Superior temporal gyrus (tissue), 1 donor: Measurements from ENCODE around the gene SIDT1.

ENCODE experiments used
- DNase-seq: peaks from one replicate; pipeline ENCODE4 v3.0.0-alpha.2; 2016; ENCODE audit errors: extremely low spot score

SIDT1 gene

DNA sequence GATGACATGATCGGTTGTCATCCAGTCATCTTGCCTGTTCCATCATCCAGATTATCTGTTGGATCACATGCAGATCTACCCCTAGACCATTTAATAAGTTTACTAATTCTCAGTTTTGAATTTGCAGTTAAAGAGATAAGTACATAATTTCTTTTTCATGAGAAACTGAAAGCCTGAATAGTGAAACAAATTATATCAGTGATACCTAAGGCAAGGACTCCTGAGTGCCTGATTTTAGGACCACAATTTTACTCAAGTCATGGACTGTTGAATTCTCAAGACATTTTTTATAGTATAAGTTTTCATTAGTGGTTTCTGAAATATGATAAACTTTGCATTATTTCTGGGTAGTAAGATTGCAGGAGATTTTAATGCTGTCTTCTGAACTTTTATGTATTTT, 13.2 kb downstream of the SIDT1 start:
- DNase-seq = no peak

DNA sequence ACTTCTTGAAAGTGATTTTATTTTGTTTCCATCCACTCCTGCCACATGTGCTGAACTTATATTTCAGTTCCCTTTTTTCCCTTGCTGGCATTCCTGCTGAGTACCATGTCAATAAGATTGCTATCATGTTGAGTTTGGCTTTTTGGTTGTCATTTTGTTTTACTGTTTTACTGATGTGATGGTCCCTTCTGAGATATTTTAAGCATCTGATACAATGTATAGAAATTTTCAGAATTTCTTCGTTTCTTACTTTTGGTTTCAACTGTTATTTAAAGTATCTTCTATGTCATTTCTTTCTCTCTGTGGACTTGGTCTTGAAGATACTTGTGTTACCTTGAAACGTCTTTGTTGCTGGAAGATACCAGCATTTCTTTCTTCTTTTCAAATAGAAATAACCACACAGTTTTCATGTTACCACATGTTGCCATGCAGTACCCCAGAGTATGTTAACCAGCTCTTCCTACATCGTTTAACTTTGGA, 14.1 kb downstream of the SIDT1 start:
- DNase-seq = no peak

DNA sequence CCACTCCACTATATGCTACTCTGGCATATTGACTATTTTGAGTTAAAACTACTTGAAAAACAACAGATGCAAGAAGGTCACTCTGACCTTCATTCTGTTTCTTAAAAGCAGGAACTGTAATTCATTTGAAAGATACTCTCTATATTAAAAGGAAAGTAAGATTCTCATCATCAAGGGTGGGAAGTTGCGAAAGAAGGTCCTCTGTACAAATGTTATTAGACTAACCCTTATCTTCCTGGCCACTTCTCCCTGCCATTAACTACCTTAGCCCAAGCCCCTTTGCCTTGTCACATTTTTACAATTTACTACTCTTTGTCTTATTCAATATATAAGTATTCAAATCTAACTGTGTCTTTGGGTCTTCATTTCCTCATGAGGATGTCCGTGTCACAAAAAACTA, 16.1 kb downstream of the SIDT1 start:
- no peak for DNase-seq

DNA sequence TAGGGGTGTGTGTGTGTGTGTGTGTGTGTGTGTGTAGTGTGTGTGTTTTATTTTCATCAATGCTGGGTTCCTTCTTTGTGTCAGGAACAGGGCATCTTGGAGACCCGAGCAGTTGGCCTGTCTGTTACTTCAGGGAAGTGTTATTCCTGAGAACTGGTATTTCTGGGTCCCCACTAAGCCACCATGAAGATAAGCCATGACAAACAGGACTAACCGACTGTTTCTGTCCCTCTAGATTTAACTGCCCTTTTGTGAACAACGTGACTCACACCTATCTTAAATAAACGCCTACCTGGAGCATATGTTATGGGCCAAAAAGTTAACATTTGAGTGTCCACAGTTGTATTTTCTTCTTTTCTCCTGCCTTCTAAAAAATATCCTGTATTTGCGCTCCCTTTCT, 19.5 kb downstream of the SIDT1 start:
- no peak for DNase-seq

DNA sequence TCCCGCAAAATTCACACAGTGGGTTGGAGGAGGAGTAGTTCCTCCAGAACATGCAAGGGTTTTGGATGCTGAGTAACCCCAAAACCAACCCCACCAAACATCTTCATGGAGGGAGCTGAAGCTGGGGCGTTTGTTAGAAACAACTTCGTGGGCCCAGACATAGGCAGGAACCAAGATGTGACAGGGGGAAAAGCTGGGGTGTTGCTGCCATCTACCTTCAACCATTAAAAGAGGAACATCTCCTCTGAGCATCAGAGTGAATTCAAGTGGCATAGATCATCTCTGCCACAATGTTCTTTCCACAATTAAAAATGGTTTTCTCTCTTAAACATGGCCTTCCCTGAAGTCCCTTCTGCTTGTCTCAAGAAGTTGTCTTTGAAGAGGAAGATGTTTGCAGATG, 20.5 kb downstream of the SIDT1 start:
- DNase-seq = no peak

DNA sequence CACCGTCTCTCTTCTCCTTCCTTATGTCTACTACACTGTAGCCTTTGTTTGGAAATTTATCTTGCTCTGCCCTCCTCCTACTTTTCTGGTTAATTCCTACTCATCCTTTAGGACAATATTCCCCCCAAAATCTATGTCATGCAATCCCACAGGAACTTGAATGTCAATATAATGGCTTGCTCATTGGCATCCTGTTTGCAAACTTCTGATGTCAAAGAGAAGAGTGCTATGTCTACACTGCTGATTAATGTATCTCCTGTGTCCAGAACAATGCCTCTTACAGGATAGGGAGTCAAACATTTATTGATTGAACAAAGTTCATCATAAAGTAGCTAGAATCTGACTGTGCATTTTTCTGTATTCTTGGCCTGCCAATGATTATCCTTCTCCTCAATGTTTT, 22.8 kb downstream of the SIDT1 start:
- DNase-seq = no peak

DNA sequence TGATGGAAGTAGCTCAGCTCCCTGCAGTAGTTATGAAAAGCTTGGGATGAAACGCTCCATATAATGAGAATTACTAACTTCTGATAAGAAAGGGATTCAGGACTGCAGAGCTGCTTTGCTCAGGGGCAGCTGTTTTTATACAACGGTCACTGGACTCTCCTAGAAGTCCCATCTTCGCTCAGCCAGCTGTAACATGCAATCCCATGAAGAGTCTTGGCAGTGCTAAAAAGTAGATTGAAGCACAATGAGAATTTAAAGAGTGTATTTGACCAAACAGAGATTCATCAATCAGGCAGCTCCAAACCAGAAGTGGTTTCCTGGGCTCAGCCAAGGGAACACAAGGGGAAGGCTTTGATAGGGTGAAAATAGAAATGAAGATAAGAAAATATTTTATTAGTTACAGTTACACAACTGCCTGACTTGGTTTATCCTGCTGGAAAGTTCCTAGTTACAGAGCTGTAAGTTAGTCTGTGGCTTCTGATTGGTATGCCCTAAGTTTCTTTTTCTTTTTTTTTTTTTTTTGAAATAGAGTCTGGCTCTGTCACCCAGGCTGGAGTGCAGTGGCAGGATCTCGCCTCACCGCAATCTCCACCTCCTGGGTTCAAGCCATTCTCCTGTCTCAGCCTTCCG, 24.1 kb downstream of the SIDT1 start:
- no peak for DNase-seq

DNA sequence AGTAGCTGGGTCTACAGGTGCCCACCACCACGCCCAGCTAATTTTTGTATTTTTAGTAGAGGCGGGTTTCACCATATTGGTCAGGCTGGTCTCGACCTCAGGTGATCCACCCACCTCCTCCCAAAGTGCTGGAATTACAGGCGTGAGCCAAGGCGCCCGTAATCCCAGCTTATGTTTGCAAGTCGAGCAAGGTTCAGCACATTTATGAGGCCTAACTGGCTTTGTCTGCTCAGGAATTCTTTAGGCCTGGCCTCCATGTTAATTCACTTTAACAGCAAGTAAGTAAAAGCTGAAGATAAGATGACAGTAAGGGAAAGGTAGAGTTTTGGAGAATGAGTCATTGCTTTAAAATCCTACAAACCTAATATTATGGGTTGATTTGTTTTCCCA, 24.6 kb downstream of the SIDT1 start:
- DNase-seq = no peak

DNA sequence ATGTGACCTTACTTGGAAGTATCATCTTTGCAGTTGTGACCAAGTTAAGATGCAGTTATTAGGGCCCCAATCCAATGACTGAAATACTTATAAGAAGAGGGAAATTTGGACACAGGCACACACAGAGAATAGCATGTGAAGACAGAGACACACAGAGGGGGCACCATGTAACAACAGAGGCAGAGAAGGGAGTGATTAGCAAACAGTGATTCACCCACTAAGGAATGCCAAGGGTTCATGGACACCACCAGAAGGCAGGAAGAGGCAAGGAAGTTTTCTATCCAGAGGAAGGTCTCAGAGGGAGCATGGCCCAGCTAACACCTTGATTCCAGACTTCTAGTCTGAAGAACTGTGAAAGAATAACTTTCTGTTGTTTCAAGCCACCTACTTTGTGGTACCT, 25.0 kb downstream of the SIDT1 start:
- DNase-seq = no peak

DNA sequence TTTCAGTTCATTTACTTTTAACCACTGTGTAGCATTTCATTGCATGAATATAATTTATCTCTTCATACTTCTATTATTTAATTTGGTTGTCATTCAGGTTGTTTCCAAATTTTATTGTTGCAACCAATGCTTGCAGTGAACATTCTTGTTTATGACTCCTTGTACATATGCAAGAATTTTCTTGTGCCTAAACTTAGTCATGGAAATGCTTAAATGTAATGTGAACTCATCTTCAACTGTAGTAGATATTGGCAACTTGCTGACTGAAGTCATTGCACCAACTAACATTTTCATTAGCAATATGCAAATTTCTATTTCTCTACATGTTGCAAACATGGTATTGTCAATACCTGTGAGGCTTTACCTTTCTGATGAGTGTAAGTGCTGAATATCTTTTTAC, 26.7 kb downstream of the SIDT1 start:
- no peak for DNase-seq

DNA sequence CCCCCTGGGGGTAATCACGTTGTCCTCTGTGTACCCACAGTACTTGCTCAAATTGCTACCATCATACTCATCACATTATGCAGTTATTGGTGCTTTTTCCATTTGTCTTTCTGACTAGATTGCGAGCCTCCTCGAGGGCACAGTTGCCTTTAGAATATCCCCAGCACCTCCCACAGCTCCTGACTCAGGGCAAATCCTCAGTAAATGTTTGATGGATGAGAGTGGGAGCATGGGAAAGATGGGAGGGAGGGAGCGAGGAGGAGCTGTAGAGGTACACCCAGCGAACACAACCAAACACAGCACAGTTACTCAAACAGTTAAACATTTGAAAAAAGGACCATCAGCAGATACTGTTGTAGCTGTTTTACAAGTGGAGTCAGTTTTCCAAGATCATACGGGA, 27.9 kb downstream of the SIDT1 start:
- DNase-seq = no peak

DNA sequence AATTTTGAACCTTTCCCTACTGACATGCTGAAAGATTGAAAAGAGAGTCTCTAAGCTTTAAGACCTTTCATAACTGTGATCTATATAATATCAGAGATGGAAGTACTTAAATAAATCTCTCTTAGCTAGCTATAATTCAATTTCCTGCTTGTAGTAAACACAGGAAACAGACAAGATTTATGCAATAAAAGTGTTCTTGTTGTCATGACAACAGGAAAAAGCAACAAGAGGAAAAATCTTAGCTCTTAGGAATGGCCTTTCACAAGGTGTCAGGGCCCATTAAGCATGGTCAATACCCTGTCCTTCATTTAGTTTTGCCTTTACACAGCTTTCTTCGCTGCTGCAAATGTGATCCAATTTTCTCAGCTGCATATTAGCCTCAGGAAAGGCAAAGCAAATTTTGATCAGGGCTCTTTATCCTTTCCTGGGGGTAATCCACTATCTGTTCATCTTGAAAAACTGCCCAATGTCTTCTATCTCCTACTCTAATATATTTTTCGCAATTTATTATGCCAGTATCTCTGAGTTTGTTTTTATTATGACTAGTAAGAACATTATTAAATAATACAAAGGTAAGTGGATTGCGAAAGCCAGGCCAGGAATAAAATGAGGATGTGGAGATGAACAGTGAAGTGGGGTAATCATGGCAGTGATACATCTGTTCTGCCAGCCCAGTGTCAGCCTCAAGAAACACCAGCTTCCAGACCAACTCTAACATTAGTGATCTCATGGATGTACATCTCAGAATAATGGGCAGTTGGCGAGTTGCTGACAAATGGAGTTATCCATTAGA, 28.7 kb downstream of the SIDT1 start:
- no peak for DNase-seq

DNA sequence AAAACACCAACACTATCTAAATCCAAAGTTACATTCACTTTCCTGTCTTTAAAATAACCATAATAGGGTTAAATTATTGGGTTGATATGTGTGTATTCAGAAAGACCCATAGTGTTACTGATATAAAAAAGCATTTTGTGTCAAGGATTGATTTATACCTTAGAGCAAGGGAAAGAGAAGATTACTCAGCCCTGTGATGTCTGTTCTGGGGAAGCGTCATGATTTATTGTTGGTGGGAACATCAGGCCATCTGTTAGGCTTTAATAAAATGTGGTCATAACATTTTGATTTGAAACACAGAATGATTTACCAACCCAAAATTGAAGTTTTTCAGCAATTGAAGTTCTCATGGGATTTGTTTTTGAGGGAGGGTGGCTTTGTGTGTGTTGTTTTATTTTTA, 33.2 kb downstream of the SIDT1 start:
- DNase-seq = no peak

DNA sequence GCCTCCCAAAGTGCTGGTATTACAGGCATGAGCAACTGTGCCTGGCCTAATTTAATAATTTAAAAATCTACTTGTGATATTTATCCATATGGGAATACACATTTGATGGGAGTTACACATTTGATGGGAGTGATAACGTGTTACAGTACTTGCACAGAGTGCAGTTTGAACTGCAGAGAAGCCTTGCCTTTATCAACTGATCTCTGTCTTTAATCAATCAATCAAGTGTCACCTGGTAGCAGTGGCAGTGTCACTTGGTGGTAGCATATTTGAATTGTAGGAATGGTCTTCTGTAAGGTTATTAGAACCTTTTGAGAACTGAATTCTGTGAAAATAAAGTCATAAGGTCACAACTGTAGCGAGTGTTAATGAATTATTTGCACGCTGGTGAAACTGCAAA, 37.8 kb downstream of the SIDT1 start:
- no peak for DNase-seq

DNA sequence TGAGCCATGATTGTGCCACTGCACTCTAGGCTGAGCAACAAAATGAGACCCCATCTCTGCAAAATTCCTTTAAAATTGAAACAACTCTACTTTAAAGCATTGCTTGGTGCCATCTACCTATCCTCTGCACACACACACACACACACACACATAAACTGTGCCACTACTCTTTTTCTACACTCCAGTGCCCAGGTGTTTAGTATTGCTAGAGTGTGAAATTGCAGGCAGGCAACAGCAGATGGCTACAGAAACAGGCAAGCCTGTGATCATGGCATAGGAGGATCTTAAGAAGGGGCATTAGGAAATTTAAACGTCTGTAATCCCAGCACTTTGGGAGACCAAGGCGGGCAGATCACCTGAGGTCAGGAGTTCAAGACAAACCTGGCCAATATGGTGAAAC, 39.0 kb downstream of the SIDT1 start:
- no peak for DNase-seq

DNA sequence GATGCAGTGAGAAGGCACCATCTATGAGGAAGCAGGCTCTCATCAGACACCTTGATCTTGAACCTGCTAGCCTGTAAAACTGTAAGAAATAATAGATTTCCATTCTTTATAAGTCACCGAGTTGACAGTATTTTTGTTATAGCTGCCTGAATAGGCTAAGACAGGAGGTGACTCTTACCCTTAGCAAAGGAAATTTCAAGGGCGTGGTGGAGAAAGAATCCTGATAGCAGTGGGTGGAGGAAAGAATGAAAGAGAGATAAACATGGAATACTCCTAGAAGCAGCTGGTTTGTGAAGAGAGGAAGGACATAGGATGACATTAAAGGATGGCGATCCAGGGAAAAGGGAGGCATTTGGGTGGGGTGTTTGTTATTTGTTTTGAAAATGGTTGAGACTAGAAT, 41.4 kb downstream of the SIDT1 start:
- no peak for DNase-seq

DNA sequence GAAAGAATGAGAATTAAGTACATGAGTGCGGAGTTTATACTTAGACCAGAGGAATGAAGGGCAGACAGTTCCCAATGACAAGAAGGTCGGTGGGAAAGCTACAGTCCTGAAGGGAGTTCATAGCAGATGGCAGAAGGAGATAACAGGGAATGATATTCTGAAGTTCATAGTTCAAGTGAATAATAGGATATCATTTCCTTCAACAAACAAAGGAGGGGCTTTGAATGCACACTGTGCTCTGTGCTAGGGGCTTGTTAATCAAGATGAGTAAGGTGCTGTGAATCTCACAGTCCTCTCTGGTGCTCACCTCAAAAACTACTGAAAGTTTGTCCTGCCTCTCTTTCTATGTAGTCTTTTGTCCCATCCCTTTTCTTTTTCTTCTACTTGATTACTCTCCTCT, 41.9 kb downstream of the SIDT1 start:
- DNase-seq = no peak

DNA sequence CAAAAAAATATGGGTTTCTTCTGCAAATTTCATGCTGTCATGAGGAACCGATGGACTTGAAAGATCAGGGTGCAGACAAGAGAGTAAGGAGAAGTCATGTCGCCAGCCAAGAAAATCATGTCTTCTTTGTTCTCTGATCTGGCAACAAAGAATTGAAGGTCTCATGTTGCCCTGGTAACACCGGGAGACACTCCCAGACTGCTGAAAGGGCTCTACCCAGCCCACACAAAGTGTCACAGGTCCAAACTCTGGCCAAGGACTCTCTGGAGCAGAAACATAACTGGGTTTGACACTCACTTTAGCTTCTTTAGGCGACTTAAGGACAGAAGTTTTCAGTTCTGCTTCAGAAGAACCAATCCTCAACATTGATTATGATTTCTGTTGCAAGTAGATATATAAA, 42.9 kb downstream of the SIDT1 start:
- DNase-seq = no peak

DNA sequence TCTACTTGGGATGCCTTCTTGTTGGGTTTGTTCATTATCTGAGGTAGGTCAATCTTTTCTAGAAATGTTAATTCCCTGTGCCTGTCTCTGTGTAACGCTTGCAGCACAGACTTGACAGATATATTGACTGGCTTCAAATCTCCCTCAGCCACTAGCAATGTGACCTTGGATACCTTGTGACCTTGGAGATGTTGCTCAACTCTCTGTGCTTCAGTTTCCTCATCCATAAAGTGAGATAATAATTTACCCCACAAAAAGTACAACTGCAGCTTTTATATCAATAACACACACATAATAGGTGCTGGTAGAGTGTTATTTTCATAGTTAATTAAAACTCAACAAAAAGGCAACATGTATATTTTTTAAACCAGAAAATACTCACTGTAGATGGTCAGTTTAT, 52.9 kb downstream of the SIDT1 start:
- no peak for DNase-seq

DNA sequence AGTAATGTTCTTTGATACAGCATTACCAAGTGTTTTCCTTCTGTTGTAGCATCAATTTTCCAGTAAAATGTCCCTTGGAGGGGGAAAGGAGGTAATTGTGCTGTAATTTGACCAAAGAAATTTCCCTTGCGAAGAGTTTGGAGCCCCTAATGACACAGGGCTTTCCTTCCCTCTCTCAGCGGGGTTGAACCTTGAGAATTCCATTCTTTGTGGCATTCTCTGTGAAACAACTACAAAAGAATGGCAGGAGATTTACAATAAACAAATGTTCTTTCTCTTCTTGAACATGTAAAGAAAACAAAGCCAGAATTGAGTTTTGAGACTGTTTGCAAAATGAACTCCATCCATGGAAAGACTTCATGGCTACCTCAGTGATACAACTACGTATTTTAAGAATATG, 53.4 kb downstream of the SIDT1 start:
- no peak for DNase-seq

DNA sequence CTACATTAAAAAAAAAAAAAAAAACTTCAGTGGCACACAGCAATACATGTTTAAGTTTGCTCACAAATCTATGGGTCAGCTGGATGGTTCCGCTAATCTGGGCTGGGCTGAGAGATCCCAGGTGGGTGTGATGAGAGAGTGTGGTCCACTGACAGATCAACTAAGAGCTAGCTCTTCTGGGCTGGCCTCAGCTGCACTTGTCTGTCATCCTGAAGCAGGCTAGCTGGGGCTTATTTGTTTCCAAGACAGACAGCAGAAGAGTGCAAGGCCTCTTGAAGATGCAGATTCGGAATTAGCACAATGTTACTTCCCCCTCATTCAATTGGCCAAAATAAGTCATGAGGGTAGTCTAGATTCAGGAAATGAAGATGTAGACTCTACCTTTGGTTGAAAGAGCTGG, 56.5 kb downstream of the SIDT1 start:
- no peak for DNase-seq

DNA sequence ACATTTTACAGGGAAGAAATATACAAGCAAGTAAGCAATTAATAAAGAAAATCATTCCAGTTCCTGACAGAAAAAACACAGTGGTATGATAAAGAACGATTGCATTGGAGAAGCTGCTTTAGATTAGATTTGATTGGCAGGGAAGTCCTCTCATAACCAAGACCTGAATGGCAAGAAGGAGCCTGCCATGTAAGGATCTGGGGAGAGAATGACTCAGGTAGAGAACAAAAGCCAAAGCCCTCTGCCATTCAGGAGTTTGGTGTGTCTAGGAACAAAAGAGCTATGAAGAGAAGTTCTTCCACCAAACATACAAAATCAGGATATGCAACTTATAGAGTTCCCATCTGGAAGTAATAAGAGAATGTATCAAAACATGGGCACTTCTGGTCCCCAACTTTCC, 57.6 kb downstream of the SIDT1 start:
- DNase-seq = no peak

DNA sequence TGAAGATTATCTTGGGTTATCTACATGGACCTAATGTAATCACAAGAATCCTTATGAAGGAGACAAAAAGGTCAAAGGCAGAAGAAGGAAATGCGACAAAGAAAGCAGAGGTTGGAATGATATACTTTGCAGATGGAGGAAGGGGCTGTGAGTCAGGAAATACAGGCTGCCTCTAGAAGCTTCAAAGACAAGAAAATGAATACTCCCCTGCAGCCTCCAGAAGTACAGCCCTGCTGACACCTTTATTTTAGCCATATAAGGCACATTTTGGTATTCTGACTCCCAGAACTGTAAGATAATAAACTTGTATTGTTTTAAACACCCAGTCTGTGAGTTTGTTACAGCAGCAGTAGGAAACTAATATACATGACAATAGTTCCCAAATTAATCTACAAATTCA, 58.6 kb downstream of the SIDT1 start:
- no peak for DNase-seq

DNA sequence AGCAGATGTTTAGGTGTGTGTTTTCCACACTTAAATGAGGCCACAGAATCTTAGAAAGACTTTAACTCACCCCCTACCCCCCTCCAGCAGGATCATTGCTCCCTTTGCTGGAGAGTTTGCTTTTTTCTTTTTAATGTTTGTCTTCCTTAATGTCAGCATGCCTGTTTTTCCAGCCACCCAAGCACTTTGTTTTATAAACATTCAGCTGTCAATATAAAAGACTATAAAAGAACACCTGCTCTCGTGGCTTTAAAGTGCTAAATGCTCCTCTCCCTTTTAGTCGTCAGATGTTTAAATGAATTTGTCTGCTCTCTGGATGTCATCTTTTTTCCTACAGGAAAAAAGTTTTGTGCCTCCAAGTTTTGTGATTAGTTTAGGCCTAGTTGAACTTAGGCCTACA, 61.7 kb downstream of the SIDT1 start:
- DNase-seq = no peak
